A673 (cell line): Measurements from ENCODE around the gene NUP210L.

ENCODE experiments used
- EZH2 ChIP-seq: fragments of 200-600 bp; sonication (generic); IDR thresholded peaks from 2 replicates; pipeline ENCODE4 v1.6.1; 2017; ENCODE audit warnings: borderline replicate concordance, low read depth, mild to moderate bottlenecking, mixed read lengths, antibody characterized with exemption, low read length; ENCODE audit not compliant: poor library complexity, severe bottlenecking
- TF ChIP-seq, protein P1 (sequence below): fragments of 300-800, 200-600 bp; sonication (generic); conservative IDR thresholded peaks from 2 replicates; pipeline ENCODE4 v1.5.1; 2017; ENCODE audit warnings: low read depth, mild to moderate bottlenecking, antibody characterized with exemption, low read length, moderate library complexity, mixed read lengths

DNA sequence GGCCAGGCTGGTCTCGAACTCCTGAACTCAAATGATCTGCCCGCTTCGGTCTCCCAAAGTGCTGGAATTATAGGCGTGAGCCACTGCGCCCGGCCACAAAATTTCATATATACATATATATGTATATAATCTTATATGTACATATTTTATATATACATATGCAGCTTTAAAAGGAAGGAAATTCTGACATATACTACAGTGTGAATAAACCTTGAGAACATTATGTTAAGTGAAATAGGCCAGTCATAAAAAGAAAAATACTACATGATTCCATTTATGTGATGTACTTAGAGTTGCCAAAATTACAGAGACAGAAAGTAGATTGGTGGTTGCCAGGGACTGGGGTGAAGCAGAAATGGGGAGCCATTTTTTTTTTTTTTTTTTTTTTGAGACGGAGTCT lies 63.2 kb downstream of the NUP210L start:
- TF ChIP-seq, protein P1, sequence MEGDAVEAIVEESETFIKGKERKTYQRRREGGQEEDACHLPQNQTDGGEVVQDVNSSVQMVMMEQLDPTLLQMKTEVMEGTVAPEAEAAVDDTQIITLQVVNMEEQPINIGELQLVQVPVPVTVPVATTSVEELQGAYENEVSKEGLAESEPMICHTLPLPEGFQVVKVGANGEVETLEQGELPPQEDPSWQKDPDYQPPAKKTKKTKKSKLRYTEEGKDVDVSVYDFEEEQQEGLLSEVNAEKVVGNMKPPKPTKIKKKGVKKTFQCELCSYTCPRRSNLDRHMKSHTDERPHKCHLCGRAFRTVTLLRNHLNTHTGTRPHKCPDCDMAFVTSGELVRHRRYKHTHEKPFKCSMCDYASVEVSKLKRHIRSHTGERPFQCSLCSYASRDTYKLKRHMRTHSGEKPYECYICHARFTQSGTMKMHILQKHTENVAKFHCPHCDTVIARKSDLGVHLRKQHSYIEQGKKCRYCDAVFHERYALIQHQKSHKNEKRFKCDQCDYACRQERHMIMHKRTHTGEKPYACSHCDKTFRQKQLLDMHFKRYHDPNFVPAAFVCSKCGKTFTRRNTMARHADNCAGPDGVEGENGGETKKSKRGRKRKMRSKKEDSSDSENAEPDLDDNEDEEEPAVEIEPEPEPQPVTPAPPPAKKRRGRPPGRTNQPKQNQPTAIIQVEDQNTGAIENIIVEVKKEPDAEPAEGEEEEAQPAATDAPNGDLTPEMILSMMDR: no peak
- no peak for TF ChIP-seq EZH2
